ENCODE data around the gene EPB42. TPM values are rescaled to one million over a fixed set of nuclear protein-coding genes. Genes with fewer than 3 reads are reported as not detected.

The EPB42 gene
- polyA plus RNA-seq, 1 experiment = not detected

- peaks cover 37% of the 10 kb centered on the region for H3K27me3 ChIP-seq (ENCODE audit: control insufficient read depth, insufficient read depth, low read length)
These were observed 12.5 kb downstream of the EPB42 start for GRCh38 chr15:43208052-43209002.

GRCh38 chr15:43207024-43207423 lies 13.8 kb downstream of the EPB42 start:
- CTCF ChIA-PET = interaction anchor here (0.8 to 1.4 kb wide), 2 partner anchors 18 to 71 kb away, joined by 6 to 8 read pairs; no protein-coding TSS in a partner anchor
- Histone ChIP-seq H3K4me3 (ENCODE audit: low read depth, low read length) (no peak overlapping the region), H3K36me3 (ENCODE audit: control insufficient read depth, insufficient read depth, low read length) (no peaks in the 10 kb centered on the region), H3K27me3 (ENCODE audit: control insufficient read depth, insufficient read depth, low read length) (peaks cover 37% of the 10 kb centered on the region)
- TF ChIP-seq CTCF (IDR thresholded peaks at IDR 0.05; ENCODE audit: insufficient read depth, low read depth, low read length) = no peak
- POLR2A ChIA-PET = no interaction called here
- no peak for DNase-seq (ENCODE audit: low read depth)

More at GRCh38 chr15:43208052-43209002, 12.5 kb downstream of the EPB42 start:
- CTCF ChIA-PET = interaction anchor here (0.8 to 1.4 kb wide), 2 partner anchors 11 to 17 kb away, joined by 3 to 5 read pairs; no protein-coding TSS in a partner anchor
- DNase-seq (ENCODE audit: low read depth) = no peak
- Histone ChIP-seq H3K4me3 (ENCODE audit: low read depth, low read length) (no peak overlapping the region), H3K36me3 (ENCODE audit: control insufficient read depth, insufficient read depth, low read length) (no peaks in the 10 kb centered on the region)
- POLR2A ChIA-PET = no interaction called here
- no peak for TF ChIP-seq CTCF (IDR thresholded peaks at IDR 0.05; ENCODE audit: insufficient read depth, low read depth, low read length)

- no peaks in the 10 kb centered on the region for H3K36me3 ChIP-seq (ENCODE audit: control insufficient read depth, insufficient read depth, low read length)
- ChIA-PET CTCF (interaction anchor here (1.4 to 4.3 kb wide), 2 partner anchors 19 to 20 kb away, joined by 8 to 22 read pairs; partner anchors contain the start of gene CCNDBP1), POLR2A (no interaction called here)
- no peak for DNase-seq (ENCODE audit: low read depth)
- peaks cover 32% of the 10 kb centered on the region for H3K27me3 ChIP-seq (ENCODE audit: control insufficient read depth, insufficient read depth, low read length)
- H3K4me3 ChIP-seq (ENCODE audit: low read depth, low read length) = no peak overlapping the region
- TF ChIP-seq CTCF (IDR thresholded peaks at IDR 0.05; ENCODE audit: insufficient read depth, low read depth, low read length) = no peak
These were observed 14.8 kb downstream of the EPB42 start for GRCh38 chr15:43206054-43206453.

GRCh38 chr15:43204016-43204901 lies 16.6 kb downstream of the EPB42 start:
- no peak for DNase-seq (ENCODE audit: low read depth)
- ChIA-PET POLR2A (no interaction called here), CTCF (interaction anchor here (0.6 to 4.3 kb wide), 17 partner anchors 10 to 503 kb away, joined by 3 to 61 read pairs (median 5); partner anchors contain the start of genes CCNDBP1 and TGM5)
- Histone ChIP-seq H3K27me3 (ENCODE audit: control insufficient read depth, insufficient read depth, low read length) (peaks cover 27% of the 10 kb centered on the region), H3K4me3 (ENCODE audit: low read depth, low read length) (no peak overlapping the region), H3K36me3 (ENCODE audit: control insufficient read depth, insufficient read depth, low read length) (no peaks in the 10 kb centered on the region)
- peak; percentile 77 for TF ChIP-seq CTCF (IDR thresholded peaks at IDR 0.05; ENCODE audit: insufficient read depth, low read depth, low read length)

Measured in BJ (cell line).